ENCODE measurements around the gene WEE2.

The WEE2 gene

DNA sequence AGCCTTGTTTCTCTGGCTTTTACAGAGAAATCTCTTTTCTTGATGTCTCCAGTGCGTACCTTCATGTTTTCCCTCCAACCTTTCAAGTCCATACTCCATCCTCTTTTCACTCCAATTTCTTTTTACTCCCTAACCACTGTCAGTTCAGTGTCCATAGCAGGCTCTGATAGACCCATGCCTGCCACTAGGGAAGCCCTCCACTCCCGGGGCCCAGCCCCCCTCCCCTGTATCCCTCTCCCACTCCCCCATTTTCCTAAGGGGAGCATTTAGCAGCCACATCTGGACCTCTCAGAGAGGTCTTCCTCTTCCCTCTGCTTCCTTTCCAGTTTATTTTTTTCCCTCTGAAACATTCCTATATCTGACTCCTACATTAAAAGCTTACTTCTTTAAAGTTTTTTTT lies 39.3 kb upstream of the WEE2 start:
- H3K4me2 ChIP-seq (ENCODE audit: insufficient read depth, low read length), result no peak overlapping the region
- no peak overlapping the region for H3K4me3 ChIP-seq (ENCODE audit: low read depth in 1 of 2, low read length in 2 of 2)
- ATAC-seq (ENCODE audit: insufficient read depth, low read depth) (no peak), DNase-seq (no peak)
- H3K27me3 ChIP-seq (ENCODE audit: insufficient read depth, low read length, poor library complexity), result no peaks in the 10 kb centered on the region
- no peaks in the 10 kb centered on the region for H3K79me2 ChIP-seq (ENCODE audit: insufficient read depth, low read length)
- H3K4me1 ChIP-seq (ENCODE audit: insufficient read depth, low read length), result peaks cover 3% of the 10 kb centered on the region; the same call in 1 of the 2 replicates
- no peak overlapping the region for H3K9ac ChIP-seq (ENCODE audit: low read depth, low read length)
- H3K27ac ChIP-seq (ENCODE audit: low read length), result no peak overlapping the region
- H2AFZ ChIP-seq (ENCODE audit: low read depth, low read length), result no peak overlapping the region
- H4K20me1 ChIP-seq (ENCODE audit: insufficient read depth, low read length), result no peaks in the 10 kb centered on the region
- H3K9me3 ChIP-seq (ENCODE audit: insufficient read depth, low read length, severe bottlenecking), result peaks cover 4% of the 10 kb centered on the region
- H3K36me3 ChIP-seq (ENCODE audit: insufficient read depth, low read length), result peaks cover 46% of the 10 kb centered on the region
- TF ChIP-seq, protein P1, sequence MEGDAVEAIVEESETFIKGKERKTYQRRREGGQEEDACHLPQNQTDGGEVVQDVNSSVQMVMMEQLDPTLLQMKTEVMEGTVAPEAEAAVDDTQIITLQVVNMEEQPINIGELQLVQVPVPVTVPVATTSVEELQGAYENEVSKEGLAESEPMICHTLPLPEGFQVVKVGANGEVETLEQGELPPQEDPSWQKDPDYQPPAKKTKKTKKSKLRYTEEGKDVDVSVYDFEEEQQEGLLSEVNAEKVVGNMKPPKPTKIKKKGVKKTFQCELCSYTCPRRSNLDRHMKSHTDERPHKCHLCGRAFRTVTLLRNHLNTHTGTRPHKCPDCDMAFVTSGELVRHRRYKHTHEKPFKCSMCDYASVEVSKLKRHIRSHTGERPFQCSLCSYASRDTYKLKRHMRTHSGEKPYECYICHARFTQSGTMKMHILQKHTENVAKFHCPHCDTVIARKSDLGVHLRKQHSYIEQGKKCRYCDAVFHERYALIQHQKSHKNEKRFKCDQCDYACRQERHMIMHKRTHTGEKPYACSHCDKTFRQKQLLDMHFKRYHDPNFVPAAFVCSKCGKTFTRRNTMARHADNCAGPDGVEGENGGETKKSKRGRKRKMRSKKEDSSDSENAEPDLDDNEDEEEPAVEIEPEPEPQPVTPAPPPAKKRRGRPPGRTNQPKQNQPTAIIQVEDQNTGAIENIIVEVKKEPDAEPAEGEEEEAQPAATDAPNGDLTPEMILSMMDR (IDR thresholded peaks at IDR 0.05; ENCODE audit: borderline replicate concordance, extremely low read depth, low read length, poor library complexity, severe bottlenecking), result no peak
- TF ChIP-seq EZH2 (IDR thresholded peaks at IDR 0.05; ENCODE audit: borderline replicate concordance, low read depth, low read length, severe bottlenecking), result no peak

DNA sequence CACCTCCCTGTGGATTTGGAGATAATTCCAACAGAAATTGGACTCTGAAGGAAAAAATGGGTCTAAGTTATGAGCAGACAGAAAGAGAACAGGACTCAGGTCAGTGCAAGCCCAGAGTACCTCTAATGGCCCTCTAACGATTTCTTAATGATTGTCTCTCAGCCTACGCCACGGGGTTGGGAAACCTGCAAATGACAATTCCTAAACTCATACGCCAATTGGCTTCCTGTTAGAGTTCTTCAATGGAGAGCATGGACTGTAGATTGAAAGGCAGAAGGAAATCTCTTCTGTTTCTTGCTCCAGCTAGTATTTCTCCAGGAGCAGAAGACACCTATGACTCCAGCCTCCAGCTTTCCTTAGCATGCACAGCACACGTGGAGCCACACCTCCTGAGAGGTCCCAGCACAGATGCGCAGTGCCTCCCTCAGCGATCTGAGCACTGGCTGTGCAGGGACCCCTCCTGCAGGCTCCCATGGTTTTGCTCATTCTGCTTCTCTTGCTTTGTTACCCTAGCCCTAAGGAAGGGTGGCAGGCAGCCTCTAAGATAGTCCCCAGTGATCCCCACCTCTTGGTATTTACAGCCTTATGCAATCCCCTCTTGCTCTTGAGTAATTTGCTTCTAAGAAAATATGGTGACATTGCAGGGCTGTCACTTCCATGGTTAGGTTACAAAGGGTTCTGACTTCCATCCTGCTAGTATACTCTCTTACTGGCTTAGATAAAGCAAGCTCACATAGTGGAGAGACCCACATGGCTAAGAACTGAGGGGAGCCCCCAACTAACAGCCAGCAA lies 36.3 kb upstream of the WEE2 start:
- ATAC-seq (ENCODE audit: insufficient read depth, low read depth) (no peak), DNase-seq (no peak)
- no peak overlapping the region for H3K4me2 ChIP-seq (ENCODE audit: insufficient read depth, low read length)
- no peak overlapping the region for H3K4me3 ChIP-seq (ENCODE audit: low read depth in 1 of 2, low read length in 2 of 2)
- H3K9ac ChIP-seq (ENCODE audit: low read depth, low read length), result no peak overlapping the region
- no peak overlapping the region for H3K27ac ChIP-seq (ENCODE audit: low read length)
- H4K20me1 ChIP-seq (ENCODE audit: insufficient read depth, low read length), result no peaks in the 10 kb centered on the region
- H2AFZ ChIP-seq (ENCODE audit: low read depth, low read length), result no peak overlapping the region
- no peaks in the 10 kb centered on the region for H3K79me2 ChIP-seq (ENCODE audit: insufficient read depth, low read length)
- H3K4me1 ChIP-seq (ENCODE audit: insufficient read depth, low read length), result no peaks in the 10 kb centered on the region
- H3K9me3 ChIP-seq (ENCODE audit: insufficient read depth, low read length, severe bottlenecking), result peaks cover 4% of the 10 kb centered on the region
- H3K36me3 ChIP-seq (ENCODE audit: insufficient read depth, low read length), result peaks cover 27% of the 10 kb centered on the region
- H3K27me3 ChIP-seq (ENCODE audit: insufficient read depth, low read length, poor library complexity), result no peaks in the 10 kb centered on the region
- TF ChIP-seq, protein P1 (IDR thresholded peaks at IDR 0.05; ENCODE audit: borderline replicate concordance, extremely low read depth, low read length, poor library complexity, severe bottlenecking), result no peak
- TF ChIP-seq EZH2 (IDR thresholded peaks at IDR 0.05; ENCODE audit: borderline replicate concordance, low read depth, low read length, severe bottlenecking), result no peak

DNA sequence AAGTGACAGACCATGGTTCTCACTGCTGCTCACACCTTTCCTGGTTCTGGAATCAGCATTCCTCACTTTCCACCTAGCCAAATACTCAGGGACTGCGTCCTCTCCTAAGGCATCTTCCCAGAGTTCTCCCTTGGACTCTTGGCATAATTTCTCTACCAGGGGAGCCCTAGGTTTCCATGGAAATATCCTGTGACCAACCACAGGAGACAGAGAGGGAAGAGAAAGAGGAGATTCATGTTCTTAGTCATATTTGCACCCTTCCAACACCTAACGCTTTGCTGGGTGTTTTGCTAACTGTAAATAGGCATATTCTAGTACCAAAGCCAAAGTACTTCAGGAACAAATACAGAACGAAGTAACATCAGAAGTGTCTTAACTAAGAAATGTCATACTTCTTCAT lies 34.8 kb upstream of the WEE2 start:
- no peaks in the 10 kb centered on the region for H3K79me2 ChIP-seq (ENCODE audit: insufficient read depth, low read length)
- H4K20me1 ChIP-seq (ENCODE audit: insufficient read depth, low read length), result no peaks in the 10 kb centered on the region
- H3K4me3 ChIP-seq (ENCODE audit: low read depth in 1 of 2, low read length in 2 of 2), result no peak overlapping the region
- H3K27ac ChIP-seq (ENCODE audit: low read length), result no peak overlapping the region
- TF ChIP-seq, protein P1 (IDR thresholded peaks at IDR 0.05; ENCODE audit: borderline replicate concordance, extremely low read depth, low read length, poor library complexity, severe bottlenecking), result no peak
- no peak for TF ChIP-seq EZH2 (IDR thresholded peaks at IDR 0.05; ENCODE audit: borderline replicate concordance, low read depth, low read length, severe bottlenecking)
- DNase-seq (no peak), ATAC-seq (ENCODE audit: insufficient read depth, low read depth) (no peak)
- no peaks in the 10 kb centered on the region for H3K27me3 ChIP-seq (ENCODE audit: insufficient read depth, low read length, poor library complexity)
- H3K4me1 ChIP-seq (ENCODE audit: insufficient read depth, low read length), result no peaks in the 10 kb centered on the region
- no peak overlapping the region for H3K9ac ChIP-seq (ENCODE audit: low read depth, low read length)
- peaks cover 27% of the 10 kb centered on the region for H3K36me3 ChIP-seq (ENCODE audit: insufficient read depth, low read length)
- H3K9me3 ChIP-seq (ENCODE audit: insufficient read depth, low read length, severe bottlenecking), result peaks cover 4% of the 10 kb centered on the region
- no peak overlapping the region for H2AFZ ChIP-seq (ENCODE audit: low read depth, low read length)
- H3K4me2 ChIP-seq (ENCODE audit: insufficient read depth, low read length), result no peak overlapping the region

All from DND-41 (cell line).